Left lung (tissue), 10 donors: ENCODE data around the gene ELFN1. TPM values are rescaled to one million over a fixed set of nuclear protein-coding genes. Genes with fewer than 3 reads are reported as not detected.
A peak's percentile ranks its signal among the peaks of the same experiment; 100 is the strongest.

Experiments
- ATAC-seq: fragments of 200-7000 bp; cut with Tn5 transposase; one replicate; pipeline ENCODE4 v1.9.1; 2020; ENCODE audit warnings: moderate library complexity
- DNase-seq, 4 donors: peaks; one replicate each; pipeline ENCODE4 v3.0.0-alpha.2; 2013 to 2020
- H3K27ac ChIP-seq, 2 donors: fragments of 200-600 bp; sonication (generic) in 1 of 2; one replicate each; pipeline versions ENCODE4 v1.5.0 to v1.8.0; 2020 to 2021
- H3K27me3 ChIP-seq, 2 donors: fragments of 200-600 bp; sonication (generic) in 1 of 2; one replicate each; pipeline versions ENCODE4 v1.5.0 to v1.8.0; 2020 to 2021
- H3K36me3 ChIP-seq, 2 donors: fragments of 200-600 bp; sonication (generic) in 1 of 2; one replicate each; pipeline versions ENCODE4 v1.5.0 to v1.8.0; 2020 to 2021
- H3K4me1 ChIP-seq, 2 donors: fragments of 200-600 bp; one replicate each; pipeline ENCODE4 v1.8.0; 2021
- H3K4me3 ChIP-seq, 2 donors: fragments of 200-600 bp; sonication (generic) in 1 of 2; one replicate each; pipeline versions ENCODE4 v1.5.0 to v1.8.0; 2020 to 2021; ENCODE audit warnings: mild to moderate bottlenecking in 1 of 2
- H3K9me3 ChIP-seq, 2 donors: fragments of 200-600 bp; sonication (generic) in 1 of 2; one replicate each; pipeline versions ENCODE4 v1.5.0 to v1.8.0; 2020 to 2021
- intact Hi-C, 2 donors: fragments of 100-400 bp; cut with DNase I; formaldehyde crosslinking; loops; one replicate each; pipeline versions ENCODE4 v1.11.2 to v1.14.2; 2022
- polyA plus RNA-seq, 6 donors: library from polyadenylated mRNA; unstranded; fragments of 120-200 nt; gene quantifications; one replicate each; pipeline ENCODE4 v1.2.1, GENCODE V29; 2013; ENCODE audit not compliant: insufficient read length in 6 of 6
- total RNA-seq, 2 donors: library from RNA; stranded (reverse); fragmentation: NEBNext Ultra II Directional; extraction: Animal tissue kit (Norgen Biotek cat#: 25700); gene quantifications; one replicate each; pipeline ENCODE4 v1.2.1, GENCODE V29; 2021
- TF ChIP-seq, protein P1 (sequence below), 2 donors: fragments of 200-600 bp; sonication (generic) in 1 of 2; IDR thresholded peaks; one replicate each; pipeline versions ENCODE4 v1.5.0 to v1.8.0; 2021; ENCODE audit warnings: antibody characterized with exemption in 2 of 2
- donor health status: DM: no; HTN: yes; CAD: no.
- donor health status: DM: no; HTN: no; CAD: no.

Gene ELFN1
- total and polyA plus RNA-seq, 8 donors, result 1.5 to 4.0 (median 2.7) TPM

DNA sequence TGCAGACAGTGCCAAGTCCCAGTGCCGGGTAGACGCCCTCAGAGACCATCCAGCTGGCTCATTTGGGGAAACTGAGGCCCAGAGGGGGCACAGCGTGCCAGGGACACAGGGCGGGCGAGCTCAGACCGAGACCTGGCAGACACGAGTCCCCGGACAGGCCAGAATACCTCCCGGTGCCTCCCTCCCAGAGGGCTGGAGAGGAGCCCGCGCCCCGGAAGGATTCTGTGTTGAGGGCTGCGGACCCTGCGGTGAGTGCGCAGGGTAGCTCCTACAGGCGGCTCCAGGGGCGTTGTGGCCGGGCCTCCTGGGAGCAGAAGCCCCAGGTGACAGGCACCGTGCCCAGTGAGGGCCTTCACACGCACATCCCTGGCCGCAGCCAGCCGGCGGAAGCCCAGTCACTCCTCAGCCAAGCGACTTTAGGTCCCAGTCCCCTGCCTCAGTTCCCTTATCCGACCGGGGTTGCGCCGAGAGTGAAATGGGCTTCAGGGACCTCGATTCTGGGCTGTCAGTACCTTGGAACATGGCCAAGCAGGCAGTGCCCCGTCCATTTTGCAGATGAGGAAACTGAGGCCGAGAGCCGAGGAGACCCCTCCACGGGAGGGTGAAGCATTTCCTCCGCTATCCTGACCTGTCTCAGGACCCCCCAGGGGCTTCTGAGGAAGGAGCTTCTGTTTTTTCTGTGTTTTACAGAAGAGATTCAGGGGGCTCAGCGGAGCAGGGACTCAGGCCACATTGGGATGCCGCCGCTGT lies 73.6 kb downstream of the ELFN1 start:
- TF ChIP-seq, protein P1, sequence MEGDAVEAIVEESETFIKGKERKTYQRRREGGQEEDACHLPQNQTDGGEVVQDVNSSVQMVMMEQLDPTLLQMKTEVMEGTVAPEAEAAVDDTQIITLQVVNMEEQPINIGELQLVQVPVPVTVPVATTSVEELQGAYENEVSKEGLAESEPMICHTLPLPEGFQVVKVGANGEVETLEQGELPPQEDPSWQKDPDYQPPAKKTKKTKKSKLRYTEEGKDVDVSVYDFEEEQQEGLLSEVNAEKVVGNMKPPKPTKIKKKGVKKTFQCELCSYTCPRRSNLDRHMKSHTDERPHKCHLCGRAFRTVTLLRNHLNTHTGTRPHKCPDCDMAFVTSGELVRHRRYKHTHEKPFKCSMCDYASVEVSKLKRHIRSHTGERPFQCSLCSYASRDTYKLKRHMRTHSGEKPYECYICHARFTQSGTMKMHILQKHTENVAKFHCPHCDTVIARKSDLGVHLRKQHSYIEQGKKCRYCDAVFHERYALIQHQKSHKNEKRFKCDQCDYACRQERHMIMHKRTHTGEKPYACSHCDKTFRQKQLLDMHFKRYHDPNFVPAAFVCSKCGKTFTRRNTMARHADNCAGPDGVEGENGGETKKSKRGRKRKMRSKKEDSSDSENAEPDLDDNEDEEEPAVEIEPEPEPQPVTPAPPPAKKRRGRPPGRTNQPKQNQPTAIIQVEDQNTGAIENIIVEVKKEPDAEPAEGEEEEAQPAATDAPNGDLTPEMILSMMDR (IDR thresholded peaks at IDR 0.05), result no peak
- ATAC-seq, result no peak
- intact Hi-C loops, result no loop called here
- peaks cover 0 to 22% of the 10 kb centered on the region in 2 donors for H3K4me1 ChIP-seq
- peak in 1 of 4 donors; percentile 76 for DNase-seq
- peaks cover 0 to 42% of the 10 kb centered on the region in 2 donors for H3K27me3 ChIP-seq
- no peaks in the 10 kb centered on the region for H3K36me3 ChIP-seq
- no peak overlapping the region for H3K27ac ChIP-seq
- no peaks in the 10 kb centered on the region for H3K9me3 ChIP-seq
- no peak overlapping the region for H3K4me3 ChIP-seq

DNA sequence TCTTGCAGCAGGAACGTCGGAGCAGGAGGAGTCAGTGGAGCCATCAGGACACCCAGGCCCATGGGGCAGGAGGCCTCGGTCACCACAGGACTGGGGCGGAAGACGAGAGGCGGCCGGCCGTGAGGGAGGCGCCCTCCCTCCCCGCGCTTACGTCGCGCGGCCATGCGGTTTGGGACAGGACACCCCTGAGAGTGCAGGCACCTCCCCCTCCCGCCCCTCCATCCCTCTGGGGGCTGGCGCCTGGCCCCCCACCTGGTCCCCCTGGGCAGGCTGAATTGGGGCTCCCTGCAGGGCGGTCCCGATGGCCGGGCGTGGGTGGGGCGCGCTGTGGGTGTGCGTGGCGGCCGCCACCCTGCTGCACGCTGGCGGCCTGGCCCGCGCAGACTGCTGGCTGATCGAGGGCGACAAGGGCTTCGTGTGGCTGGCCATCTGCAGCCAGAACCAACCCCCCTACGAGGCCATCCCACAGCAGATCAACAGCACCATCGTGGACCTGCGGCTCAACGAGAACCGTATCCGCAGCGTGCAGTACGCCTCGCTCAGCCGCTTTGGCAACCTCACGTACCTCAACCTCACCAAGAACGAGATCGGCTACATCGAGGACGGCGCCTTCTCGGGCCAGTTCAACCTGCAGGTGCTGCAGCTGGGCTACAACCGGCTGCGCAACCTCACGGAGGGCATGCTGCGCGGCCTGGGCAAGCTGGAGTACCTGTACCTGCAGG lies 74.4 kb downstream of the ELFN1 start:
- Histone ChIP-seq H3K27ac (no peak overlapping the region), H3K4me1 (peaks cover 0 to 22% of the 10 kb centered on the region in 2 donors), H3K9me3 (no peaks in the 10 kb centered on the region), H3K4me3 (no peak overlapping the region), H3K36me3 (no peaks in the 10 kb centered on the region), H3K27me3 (peaks cover 0 to 46% of the 10 kb centered on the region in 2 donors)
- TF ChIP-seq, protein P1 (IDR thresholded peaks at IDR 0.05), result no peak
- ATAC-seq (no peak), DNase-seq (peak in 1 of 4 donors; percentile 65)
- intact Hi-C loops, result no loop called here

DNA sequence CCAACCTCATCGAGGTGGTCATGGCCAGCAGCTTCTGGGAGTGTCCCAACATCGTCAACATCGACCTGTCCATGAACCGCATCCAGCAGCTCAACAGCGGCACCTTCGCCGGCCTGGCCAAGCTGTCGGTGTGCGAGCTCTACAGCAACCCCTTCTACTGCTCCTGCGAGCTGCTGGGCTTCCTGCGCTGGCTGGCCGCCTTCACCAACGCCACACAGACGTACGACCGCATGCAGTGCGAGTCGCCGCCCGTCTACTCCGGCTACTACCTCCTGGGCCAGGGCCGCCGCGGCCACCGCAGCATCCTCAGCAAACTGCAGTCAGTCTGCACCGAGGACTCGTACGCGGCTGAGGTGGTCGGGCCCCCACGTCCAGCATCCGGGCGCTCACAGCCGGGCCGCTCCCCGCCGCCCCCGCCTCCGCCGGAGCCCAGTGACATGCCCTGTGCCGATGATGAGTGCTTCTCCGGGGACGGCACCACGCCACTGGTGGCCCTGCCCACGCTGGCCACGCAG lies 75.0 kb downstream of the ELFN1 start:
- H3K9me3 ChIP-seq, result no peaks in the 10 kb centered on the region
- no peak overlapping the region for H3K27ac ChIP-seq
- no peak overlapping the region for H3K4me3 ChIP-seq
- no peaks in the 10 kb centered on the region for H3K36me3 ChIP-seq
- H3K27me3 ChIP-seq, result peaks cover 0 to 52% of the 10 kb centered on the region in 2 donors
- ATAC-seq, result no peak
- peak in 1 of 4 donors; percentile 80 for DNase-seq
- TF ChIP-seq, protein P1 (IDR thresholded peaks at IDR 0.05), result no peak
- intact Hi-C loops, result no loop called here
- peaks cover 0 to 22% of the 10 kb centered on the region in 2 donors for H3K4me1 ChIP-seq

DNA sequence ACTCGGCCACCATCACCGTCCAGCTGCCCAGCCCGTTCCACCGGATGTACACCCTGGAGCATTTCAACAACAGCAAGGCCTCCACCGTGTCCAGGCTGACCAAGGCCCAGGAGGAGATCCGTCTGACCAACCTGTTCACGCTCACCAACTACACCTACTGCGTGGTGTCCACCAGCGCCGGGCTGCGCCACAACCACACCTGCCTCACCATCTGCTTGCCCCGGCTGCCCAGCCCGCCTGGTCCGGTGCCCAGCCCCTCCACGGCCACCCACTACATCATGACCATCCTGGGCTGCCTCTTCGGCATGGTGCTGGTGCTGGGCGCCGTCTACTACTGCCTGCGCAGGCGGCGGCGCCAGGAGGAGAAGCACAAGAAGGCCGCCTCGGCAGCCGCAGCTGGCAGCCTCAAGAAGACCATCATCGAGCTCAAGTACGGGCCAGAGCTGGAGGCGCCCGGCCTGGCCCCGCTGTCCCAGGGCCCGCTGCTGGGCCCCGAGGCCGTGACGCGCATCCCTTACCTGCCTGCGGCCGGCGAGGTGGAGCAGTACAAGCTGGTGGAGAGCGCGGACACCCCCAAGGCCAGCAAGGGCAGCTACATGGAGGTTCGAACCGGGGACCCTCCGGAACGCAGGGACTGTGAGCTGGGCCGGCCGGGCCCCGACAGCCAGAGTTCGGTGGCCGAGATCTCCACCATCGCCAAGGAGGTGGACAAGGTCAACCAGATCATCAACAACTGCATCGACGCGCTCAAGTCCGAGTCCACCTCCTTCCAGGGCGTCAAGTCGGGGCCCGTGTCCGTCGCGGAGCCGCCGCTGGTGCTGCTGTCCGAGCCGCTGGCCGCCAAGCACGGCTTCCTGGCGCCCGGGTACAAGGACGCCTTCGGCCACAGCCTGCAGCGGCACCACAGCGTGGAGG lies 75.8 kb downstream of the ELFN1 start:
- intact Hi-C loops, result no loop called here
- peaks cover 0 to 22% of the 10 kb centered on the region in 2 donors for H3K4me1 ChIP-seq
- TF ChIP-seq, protein P1 (IDR thresholded peaks at IDR 0.05), result no peak

More for the DNA sequence above, 75.8 kb downstream of the ELFN1 start:
- Histone ChIP-seq H3K27ac (no peak overlapping the region), H3K9me3 (no peaks in the 10 kb centered on the region), H3K27me3 (peaks cover 0 to 59% of the 10 kb centered on the region in 2 donors), H3K36me3 (no peaks in the 10 kb centered on the region), H3K4me3 (no peak overlapping the region)
- DNase-seq (no peak), ATAC-seq (no peak)
